ENCODE data around the gene MAP2K5. TPM values are rescaled to one million over a fixed set of nuclear protein-coding genes. Genes with fewer than 3 reads are reported as not detected.
A peak's percentile ranks its signal among the peaks of the same experiment; 100 is the strongest.

The MAP2K5 gene
- total RNA-seq, 1 experiment from 2014 or later = 13.6 TPM

DNA sequence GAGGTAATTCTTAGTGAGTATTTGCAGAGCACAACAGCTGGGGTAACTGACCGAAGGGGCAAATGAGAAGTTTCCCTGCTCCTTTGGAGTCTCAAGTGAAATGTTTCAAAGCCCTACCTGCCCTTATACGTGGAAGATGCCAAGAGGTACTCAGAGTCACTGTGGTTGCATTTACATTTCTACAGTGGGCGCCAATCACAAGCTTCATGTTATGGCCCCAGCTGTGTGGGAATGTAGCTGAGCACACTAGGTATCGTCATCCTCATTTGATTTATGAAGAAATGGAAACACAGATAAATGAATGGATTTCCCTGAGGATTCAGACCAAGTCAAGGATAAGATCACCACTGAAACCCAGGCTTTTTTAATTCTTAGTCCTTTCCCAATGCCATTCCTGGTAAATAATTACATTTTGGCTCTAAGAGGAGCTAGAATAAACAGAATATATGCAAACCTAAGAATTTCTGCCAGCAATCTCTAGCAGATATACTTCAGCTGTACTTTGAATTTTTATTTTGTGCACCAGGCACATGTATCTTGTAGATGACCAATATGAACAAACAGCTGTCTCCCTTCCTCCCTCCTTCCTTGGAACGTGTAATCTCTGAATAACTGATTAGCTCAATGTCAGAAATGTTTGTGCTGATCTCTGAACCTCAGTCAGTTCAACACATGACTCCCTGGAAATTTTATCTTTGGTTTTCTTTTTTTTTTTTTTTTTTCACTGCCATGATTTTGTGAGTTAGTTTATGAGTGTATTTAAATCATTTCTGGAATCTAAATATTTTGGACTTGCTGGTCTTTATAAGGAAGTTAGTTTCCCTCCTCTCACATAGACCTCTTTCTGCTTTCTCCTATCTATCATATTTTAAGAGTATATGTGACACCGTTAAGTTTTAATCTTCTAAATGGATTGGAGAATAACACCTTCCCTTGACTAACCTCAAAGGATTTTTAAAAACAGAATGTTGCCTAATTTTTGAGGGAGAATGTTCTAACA lies 69.2 kb downstream of the MAP2K5 start:
- H3K36me3 Mint-ChIP-seq = no peaks in the 10 kb centered on the region

GRCh38 chr15:67613211-67613610 lies 70.7 kb downstream of the MAP2K5 start:
- Mint-ChIP-seq H3K27me3 (ENCODE audit: low read depth) (no peaks in the 10 kb centered on the region), H3K36me3 (no peaks in the 10 kb centered on the region), H3K9me3 (no peaks in the 10 kb centered on the region), H3K4me3 (no peak overlapping the region), H3K4me1 (peaks cover 8% of the 10 kb centered on the region; the same call in 1 of the 2 replicates), H3K27ac (no peak overlapping the region)
- no peak for ATAC-seq
- ChIA-PET POLR2A (interaction anchor here (0.6 kb wide), 1 partner anchor 102 kb away, joined by 4 read pairs; no protein-coding TSS in a partner anchor), CTCF (interaction anchor here (0.6 to 1.2 kb wide), 3 partner anchors 51 to 192 kb away, joined by 3 read pairs; no protein-coding TSS in a partner anchor)
- no peak for TF ChIP-seq NFATC4 (CRISPR knock-in tag; IDR thresholded peaks at IDR 0.05)
- no peak for TF ChIP-seq ZNF416 (CRISPR knock-in tag; IDR thresholded peaks at IDR 0.05)
- TF ChIP-seq EMX1 (CRISPR knock-in tag; IDR thresholded peaks at IDR 0.05) = no peak
- TF ChIP-seq ETV6 (CRISPR knock-in tag; IDR thresholded peaks at IDR 0.05) = no peak
- TF ChIP-seq IRF2 (CRISPR knock-in tag; IDR thresholded peaks at IDR 0.05; ENCODE audit: borderline replicate concordance, low read depth) = no peak
- no peak for TF ChIP-seq FOXK1 (CRISPR knock-in tag; IDR thresholded peaks at IDR 0.05)
- no peak for TF ChIP-seq RELA (CRISPR knock-in tag; IDR thresholded peaks at IDR 0.05; ENCODE audit: borderline replicate concordance)
- no peak for TF ChIP-seq ESRRA (CRISPR knock-in tag; IDR thresholded peaks at IDR 0.05; ENCODE audit: borderline replicate concordance)
- TF ChIP-seq, protein P1, sequence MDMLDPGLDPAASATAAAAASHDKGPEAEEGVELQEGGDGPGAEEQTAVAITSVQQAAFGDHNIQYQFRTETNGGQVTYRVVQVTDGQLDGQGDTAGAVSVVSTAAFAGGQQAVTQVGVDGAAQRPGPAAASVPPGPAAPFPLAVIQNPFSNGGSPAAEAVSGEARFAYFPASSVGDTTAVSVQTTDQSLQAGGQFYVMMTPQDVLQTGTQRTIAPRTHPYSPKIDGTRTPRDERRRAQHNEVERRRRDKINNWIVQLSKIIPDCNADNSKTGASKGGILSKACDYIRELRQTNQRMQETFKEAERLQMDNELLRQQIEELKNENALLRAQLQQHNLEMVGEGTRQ (CRISPR knock-in tag; IDR thresholded peaks at IDR 0.05) = no peak
- no peak for TF ChIP-seq TP53 (CRISPR knock-in tag; IDR thresholded peaks at IDR 0.05)
- TF ChIP-seq SOX15 (CRISPR knock-in tag; IDR thresholded peaks at IDR 0.05) = no peak
- no peak for TF ChIP-seq NR3C1 (CRISPR knock-in tag; conservative IDR thresholded peaks at IDR 0.05; ENCODE audit: low read depth)
- TF ChIP-seq ZMAT4 (CRISPR knock-in tag; IDR thresholded peaks at IDR 0.05) = no peak
- TF ChIP-seq, protein P2, sequence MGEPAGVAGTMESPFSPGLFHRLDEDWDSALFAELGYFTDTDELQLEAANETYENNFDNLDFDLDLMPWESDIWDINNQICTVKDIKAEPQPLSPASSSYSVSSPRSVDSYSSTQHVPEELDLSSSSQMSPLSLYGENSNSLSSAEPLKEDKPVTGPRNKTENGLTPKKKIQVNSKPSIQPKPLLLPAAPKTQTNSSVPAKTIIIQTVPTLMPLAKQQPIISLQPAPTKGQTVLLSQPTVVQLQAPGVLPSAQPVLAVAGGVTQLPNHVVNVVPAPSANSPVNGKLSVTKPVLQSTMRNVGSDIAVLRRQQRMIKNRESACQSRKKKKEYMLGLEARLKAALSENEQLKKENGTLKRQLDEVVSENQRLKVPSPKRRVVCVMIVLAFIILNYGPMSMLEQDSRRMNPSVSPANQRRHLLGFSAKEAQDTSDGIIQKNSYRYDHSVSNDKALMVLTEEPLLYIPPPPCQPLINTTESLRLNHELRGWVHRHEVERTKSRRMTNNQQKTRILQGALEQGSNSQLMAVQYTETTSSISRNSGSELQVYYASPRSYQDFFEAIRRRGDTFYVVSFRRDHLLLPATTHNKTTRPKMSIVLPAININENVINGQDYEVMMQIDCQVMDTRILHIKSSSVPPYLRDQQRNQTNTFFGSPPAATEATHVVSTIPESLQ (CRISPR knock-in tag; IDR thresholded peaks at IDR 0.05) = no peak
- DNase-seq (ENCODE audit: low spot score) = no peak

More for the DNA sequence above, 69.2 kb downstream of the MAP2K5 start:
- Mint-ChIP-seq H3K4me3 (no peak overlapping the region), H3K27me3 (ENCODE audit: low read depth) (no peaks in the 10 kb centered on the region), H3K27ac (no peak overlapping the region), H3K4me1 (peaks cover 8% of the 10 kb centered on the region; the same call in 1 of the 2 replicates), H3K9me3 (no peaks in the 10 kb centered on the region)
- CTCF ChIA-PET = interaction anchor here (0.6 to 1.2 kb wide), 4 partner anchors 107 to 221 kb away, joined by 3 to 5 read pairs (median 4); no protein-coding TSS in a partner anchor
- TF ChIP-seq, protein P3, sequence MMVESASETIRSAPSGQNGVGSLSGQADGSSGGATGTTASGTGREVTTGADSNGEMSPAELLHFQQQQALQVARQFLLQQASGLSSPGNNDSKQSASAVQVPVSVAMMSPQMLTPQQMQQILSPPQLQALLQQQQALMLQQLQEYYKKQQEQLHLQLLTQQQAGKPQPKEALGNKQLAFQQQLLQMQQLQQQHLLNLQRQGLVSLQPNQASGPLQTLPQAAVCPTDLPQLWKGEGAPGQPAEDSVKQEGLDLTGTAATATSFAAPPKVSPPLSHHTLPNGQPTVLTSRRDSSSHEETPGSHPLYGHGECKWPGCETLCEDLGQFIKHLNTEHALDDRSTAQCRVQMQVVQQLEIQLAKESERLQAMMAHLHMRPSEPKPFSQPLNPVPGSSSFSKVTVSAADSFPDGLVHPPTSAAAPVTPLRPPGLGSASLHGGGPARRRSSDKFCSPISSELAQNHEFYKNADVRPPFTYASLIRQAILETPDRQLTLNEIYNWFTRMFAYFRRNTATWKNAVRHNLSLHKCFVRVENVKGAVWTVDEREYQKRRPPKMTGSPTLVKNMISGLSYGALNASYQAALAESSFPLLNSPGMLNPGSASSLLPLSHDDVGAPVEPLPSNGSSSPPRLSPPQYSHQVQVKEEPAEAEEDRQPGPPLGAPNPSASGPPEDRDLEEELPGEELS (CRISPR knock-in tag; IDR thresholded peaks at IDR 0.05) = no peak
- TF ChIP-seq CBFB (CRISPR knock-in tag; IDR thresholded peaks at IDR 0.05; ENCODE audit: low read depth) = no peak
- TF ChIP-seq PRRX2 (CRISPR knock-in tag; IDR thresholded peaks at IDR 0.05) = no peak
- TF ChIP-seq, protein P2 (CRISPR knock-in tag; IDR thresholded peaks at IDR 0.05) = no peak
- TF ChIP-seq, protein P4, sequence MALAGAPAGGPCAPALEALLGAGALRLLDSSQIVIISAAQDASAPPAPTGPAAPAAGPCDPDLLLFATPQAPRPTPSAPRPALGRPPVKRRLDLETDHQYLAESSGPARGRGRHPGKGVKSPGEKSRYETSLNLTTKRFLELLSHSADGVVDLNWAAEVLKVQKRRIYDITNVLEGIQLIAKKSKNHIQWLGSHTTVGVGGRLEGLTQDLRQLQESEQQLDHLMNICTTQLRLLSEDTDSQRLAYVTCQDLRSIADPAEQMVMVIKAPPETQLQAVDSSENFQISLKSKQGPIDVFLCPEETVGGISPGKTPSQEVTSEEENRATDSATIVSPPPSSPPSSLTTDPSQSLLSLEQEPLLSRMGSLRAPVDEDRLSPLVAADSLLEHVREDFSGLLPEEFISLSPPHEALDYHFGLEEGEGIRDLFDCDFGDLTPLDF (CRISPR knock-in tag; IDR thresholded peaks at IDR 0.05) = no peak
- POLR2A ChIA-PET = interaction anchor here (0.6 to 0.7 kb wide), 3 partner anchors 78 to 564 kb away, joined by 5 to 7 read pairs (median 7); no protein-coding TSS in a partner anchor
- no peak for DNase-seq (ENCODE audit: low spot score)
- 0 out of 2 replicates have a peak, but pooled peaks have one; percentile 26 for ATAC-seq

Data from WTC11 (cell line).